Neural cell (in vitro differentiated cells): ENCODE measurements around the gene ANTXR1. TPM values are rescaled to one million over a fixed set of nuclear protein-coding genes. Genes with fewer than 3 reads are reported as not detected.

Experiments
- H2AFZ ChIP-seq: fragments of 200-600, 300-800 bp; sonication (generic), shearing (Covaris generic); 2 replicates; pipeline ENCODE4 v1.6.0; 2014; ENCODE audit warnings: low read depth, mild to moderate bottlenecking, antibody characterized with exemption, low read length, moderate library complexity
- H3F3A ChIP-seq: fragments of 200-600 bp; shearing (Covaris generic); 2 replicates; pipeline ENCODE4 v1.6.1; 2016; ENCODE audit warnings: mild to moderate bottlenecking, moderate library complexity, mixed read lengths, antibody characterized with exemption, low read length; ENCODE audit not compliant: insufficient read depth, poor library complexity, severe bottlenecking
- H3K27ac ChIP-seq: fragments of 200-600, 300-800 bp; sonication (generic), shearing (Covaris generic); 2 replicates; pipeline ENCODE4 v1.5.1; 2014; ENCODE audit warnings: mild to moderate bottlenecking, low read length, moderate library complexity
- H3K27me3 ChIP-seq: fragments of 300-800, 200-600 bp; sonication (generic), shearing (Covaris generic); 2 replicates; pipeline ENCODE4 v1.6.0; 2014; ENCODE audit warnings: mild to moderate bottlenecking, low read depth, low read length, moderate library complexity; ENCODE audit not compliant: insufficient read depth
- H3K36me3 ChIP-seq: fragments of 300-800, 200-600 bp; sonication (generic), shearing (Covaris generic); 2 replicates; pipeline ENCODE4 v1.5.1; 2014; ENCODE audit warnings: mild to moderate bottlenecking, antibody characterized with exemption, low read length, moderate library complexity; ENCODE audit not compliant: insufficient read depth
- H3K4me2 ChIP-seq: fragments of 300-800, 200-600 bp; sonication (generic), shearing (Covaris generic); 2 replicates; pipeline ENCODE4 v1.6.0; 2014; ENCODE audit warnings: mild to moderate bottlenecking, low read length
- H3K4me3 ChIP-seq: fragments of 300-800, 200-600 bp; sonication (generic), shearing (Covaris generic); 2 replicates; pipeline ENCODE4 v1.5.1; 2014; ENCODE audit warnings: mild to moderate bottlenecking, low read length, moderate library complexity
- H3K79me2 ChIP-seq: fragments of 200-600 bp; shearing (Covaris generic); replicated peaks from 2 replicates; pipeline ENCODE4 v1.6.0; 2014; ENCODE audit warnings: mild to moderate bottlenecking, low read length, moderate library complexity; ENCODE audit not compliant: insufficient read depth
- H3K9ac ChIP-seq: fragments of 300-800, 200-600 bp; sonication (generic), shearing (Covaris generic); 2 replicates; pipeline ENCODE4 v1.6.1; 2016; ENCODE audit warnings: mild to moderate bottlenecking, low read length, mixed read lengths
- H3K9me2 ChIP-seq: fragments of 200-600 bp; shearing (Covaris generic); 2 replicates; pipeline ENCODE4 v1.6.1; 2016; ENCODE audit warnings: mild to moderate bottlenecking, low read length, mixed read lengths; ENCODE audit not compliant: insufficient read depth
- H3K9me3 ChIP-seq: fragments of 200-600, 300-800 bp; sonication (generic), shearing (Covaris generic); 2 replicates; pipeline ENCODE4 v1.6.1; 2016; ENCODE audit warnings: mild to moderate bottlenecking, mixed run types, low read length, moderate library complexity, mixed read lengths
- H4K20me1 ChIP-seq: fragments of 200-600 bp; shearing (Covaris generic); 2 replicates; pipeline ENCODE4 v1.6.1; 2016; ENCODE audit warnings: mild to moderate bottlenecking, mixed run types; ENCODE audit not compliant: insufficient read depth
- CTCF ChIP-seq: fragments of 450-650 bp; IDR thresholded peaks from 2 replicates; pipeline ENCODE4 v1.5.1; 2014; ENCODE audit warnings: antibody characterized with exemption, mild to moderate bottlenecking, moderate library complexity; ENCODE audit not compliant: poor library complexity, severe bottlenecking
- EP300 ChIP-seq: fragments of 450-650 bp; conservative IDR thresholded peaks from 2 replicates; pipeline ENCODE4 v1.6.1; 2014; ENCODE audit warnings: antibody characterized with exemption, mild to moderate bottlenecking, moderate library complexity; ENCODE audit not compliant: poor library complexity, severe bottlenecking
- MXI1 ChIP-seq: fragments of 450-650 bp; conservative IDR thresholded peaks from 2 replicates; pipeline ENCODE4 v1.6.1; 2014; ENCODE audit warnings: antibody characterized with exemption, mild to moderate bottlenecking; ENCODE audit not compliant: poor library complexity, severe bottlenecking
- POLR2AphosphoS5 ChIP-seq: IDR thresholded peaks from 2 replicates; pipeline ENCODE4 v1.6.1; 2012
- RAD21 ChIP-seq: fragments of 450-650 bp; conservative IDR thresholded peaks from 2 replicates; pipeline ENCODE4 v1.6.1; 2014; ENCODE audit warnings: antibody characterized with exemption, mild to moderate bottlenecking, moderate library complexity
- REST ChIP-seq: IDR thresholded peaks from 2 replicates; pipeline ENCODE4 v1.6.1; 2012; ENCODE audit warnings: borderline replicate concordance
- SMC3 ChIP-seq: fragments of 450-650 bp; conservative IDR thresholded peaks from 2 replicates; pipeline ENCODE4 v1.6.1; 2014; ENCODE audit warnings: antibody characterized with exemption, mild to moderate bottlenecking, moderate library complexity; ENCODE audit not compliant: poor library complexity
- TAF1 ChIP-seq: IDR thresholded peaks from 2 replicates; pipeline ENCODE4 v1.6.1; 2012; ENCODE audit warnings: low read depth
- polyA plus RNA-seq: library from polyadenylated mRNA; depleted of rRNA; stranded (reverse); fragments of >200 nt; gene quantifications from 2 replicates; pipeline ENCODE4 v1.2.3, GENCODE V29; 2014

The ANTXR1 gene
- polyA plus RNA-seq, 1 donor from 2014 or later, result 4.9 TPM

- H3K9me2 ChIP-seq, result no peaks in the 10 kb centered on the region
- no peak overlapping the region for H2AFZ ChIP-seq
- H4K20me1 ChIP-seq, result no peaks in the 10 kb centered on the region
- TF ChIP-seq EP300 (no peak), POLR2AphosphoS5 (no peak), TAF1 (no peak), SMC3 (no peak)
- no peak overlapping the region for H3K4me2 ChIP-seq
- no peaks in the 10 kb centered on the region for H3K27me3 ChIP-seq
- no peaks in the 10 kb centered on the region for H3F3A ChIP-seq
- no peaks in the 10 kb centered on the region for H3K36me3 ChIP-seq
- H3K9me3 ChIP-seq, result no peaks in the 10 kb centered on the region
- no peak overlapping the region for H3K27ac ChIP-seq
- H3K79me2 ChIP-seq, result no peaks in the 10 kb centered on the region
- H3K9ac ChIP-seq, result no peak overlapping the region
- no peak overlapping the region for H3K4me3 ChIP-seq
Observed at GRCh38 chr2:69208023-69208595, 195.1 kb downstream of the ANTXR1 start.

- Histone ChIP-seq H3K4me3 (no peak overlapping the region), H3K27ac (no peak overlapping the region), H3K9me3 (no peaks in the 10 kb centered on the region), H3K9me2 (no peaks in the 10 kb centered on the region), H3K79me2 (no peaks in the 10 kb centered on the region), H2AFZ (no peak overlapping the region), H3K4me2 (no peak overlapping the region), H3K27me3 (no peaks in the 10 kb centered on the region), H3K9ac (no peak overlapping the region), H3F3A (no peaks in the 10 kb centered on the region), H3K36me3 (no peaks in the 10 kb centered on the region), H4K20me1 (no peaks in the 10 kb centered on the region)
- TF ChIP-seq REST (no peak), POLR2AphosphoS5 (no peak), MXI1 (no peak), RAD21 (no peak), TAF1 (no peak)
Observed at GRCh38 chr2:69209482-69209881, 196.5 kb downstream of the ANTXR1 start.

GRCh38 chr2:69210385-69210784 is 197.4 kb downstream of the ANTXR1 start:
- H3K4me2 ChIP-seq, result no peak overlapping the region
- no peak overlapping the region for H3K27ac ChIP-seq

More at GRCh38 chr2:69210385-69210784, 197.4 kb downstream of the ANTXR1 start:
- Histone ChIP-seq H3K36me3 (no peaks in the 10 kb centered on the region), H3K9ac (no peak overlapping the region), H3F3A (no peaks in the 10 kb centered on the region), H3K9me3 (no peaks in the 10 kb centered on the region), H3K27me3 (no peaks in the 10 kb centered on the region), H3K79me2 (no peaks in the 10 kb centered on the region), H4K20me1 (no peaks in the 10 kb centered on the region), H3K4me3 (no peak overlapping the region), H3K9me2 (no peaks in the 10 kb centered on the region), H2AFZ (no peak overlapping the region)
- TF ChIP-seq REST (no peak), CTCF (no peak), MXI1 (no peak), RAD21 (no peak), EP300 (no peak), POLR2AphosphoS5 (no peak)
